Measurements from ENCODE around the gene BARHL2.

The BARHL2 gene

GRCh38 chr1:90716552-90717355, at the start of gene BARHL2:
Gene BARHL2 (minus strand): TSS chr1:90717302. CDS start chr1:90717195, 107 bp downstream.
- DNase-seq = peak in 1 of 2 experiments; percentile 28

GRCh38 chr1:90763930-90764329, 46.8 kb upstream of the BARHL2 start:
- DNase-seq = no peak

GRCh38 chr1:90763506-90763905, 46.4 kb upstream of the BARHL2 start:
- no peak for DNase-seq

GRCh38 chr1:90761781-90762589, 44.9 kb upstream of the BARHL2 start:
- no peak for DNase-seq

GRCh38 chr1:90761156-90761555, 44.1 kb upstream of the BARHL2 start:
- DNase-seq = no peak

GRCh38 chr1:90753556-90753955, 36.5 kb upstream of the BARHL2 start:
- DNase-seq = no peak

GRCh38 chr1:90748668-90749067, 31.6 kb upstream of the BARHL2 start:
- DNase-seq = no peak

GRCh38 chr1:90746857-90747256, 29.8 kb upstream of the BARHL2 start:
- no peak for DNase-seq

GRCh38 chr1:90745972-90746371, 28.9 kb upstream of the BARHL2 start:
- no peak for DNase-seq

- DNase-seq = no peak
These were observed 15.0 kb upstream of the BARHL2 start for GRCh38 chr1:90732136-90732535.

GRCh38 chr1:90731382-90732050, 14.4 kb upstream of the BARHL2 start:
- no peak for DNase-seq

GRCh38 chr1:90730243-90731022, 13.3 kb upstream of the BARHL2 start:
- DNase-seq = peak in 1 of 2 experiments; percentile 21

- DNase-seq = peak in 1 of 2 experiments; percentile 61
These were observed 12.6 kb upstream of the BARHL2 start for GRCh38 chr1:90729504-90730242.

GRCh38 chr1:90728502-90729287, 11.6 kb upstream of the BARHL2 start:
- DNase-seq = no peak

GRCh38 chr1:90727917-90728501, 10.9 kb upstream of the BARHL2 start:
- DNase-seq = no peak

GRCh38 chr1:90726986-90727480, 9.9 kb upstream of the BARHL2 start:
- no peak for DNase-seq

GRCh38 chr1:90726425-90726985, 9.4 kb upstream of the BARHL2 start:
- DNase-seq = peak in 1 of 2 experiments; percentile 32

- DNase-seq = peak in 1 of 2 experiments; percentile 39
These were observed 8.7 kb upstream of the BARHL2 start for GRCh38 chr1:90725657-90726424.

All from activated T-cell treated with anti-CD3 and anti-CD28 coated beads, Interleukin-2, amount 50 U/mL, for 48 hours (primary cell).